Natural killer cell treated with Interleukin-12 subunit alpha and Interleukin-12 subunit beta and Interleukin-15 and Interleukin-18, amount 100 ng/mL, for 72 hours (primary cell): Measurements from ENCODE around the gene SOX12. TPM values are rescaled to one million over a fixed set of nuclear protein-coding genes. Genes with fewer than 3 reads are reported as not detected.

Experiments
- ATAC-seq, 2 donors: fragments of 150-1000 bp; cut with Tn5 transposase in 1 of 2; sonication (Bioruptor Pico), chemical (Tn5 transposase) in 1 of 2; 2 replicates each; pipeline ENCODE4 v1.10.0; 2021
- DNase-seq: peaks from one replicate; pipeline ENCODE4 v3.0.0; 2022; ENCODE audit warnings: low spot score
- H3K27ac Mint-ChIP-seq, 2 donors: 1 replicate in 1 of 2; 2 replicates in 1 of 2; pipeline ENCODE4 v1.8.0; 2022; ENCODE audit warnings: mixed read lengths in 2 of 2, mild to moderate bottlenecking in 1 of 2, moderate library complexity in 1 of 2
- H3K27me3 Mint-ChIP-seq, 2 donors: 1 replicate in 1 of 2; 2 replicates in 1 of 2; pipeline ENCODE4 v1.8.0; 2022; ENCODE audit warnings: mixed read lengths in 2 of 2
- H3K36me3 Mint-ChIP-seq: one replicate; pipeline ENCODE4 v1.8.0; 2022; ENCODE audit warnings: mixed read lengths
- H3K4me1 Mint-ChIP-seq, 2 donors: 1 replicate in 1 of 2; 2 replicates in 1 of 2; pipeline ENCODE4 v1.8.0; 2022; ENCODE audit warnings: low read depth in 2 of 2, mixed read lengths in 2 of 2, mild to moderate bottlenecking in 1 of 2
- H3K4me3 Mint-ChIP-seq: one replicate; pipeline ENCODE4 v1.8.0; 2022; ENCODE audit warnings: mixed read lengths
- H3K9me3 Mint-ChIP-seq: 2 replicates; pipeline ENCODE4 v1.8.0; 2022; ENCODE audit warnings: mixed read lengths
- total RNA-seq, 2 donors: library from RNA; stranded (reverse); gene quantifications; one replicate each; pipeline ENCODE4 v1.2.3, GENCODE V29; 2022

The SOX12 gene
- total RNA-seq, 2 donors from 2014 or later, result 0.36 to 1.5 TPM

- Mint-ChIP-seq H3K4me3 (peak overlapping the region; percentile 54), H3K27me3 (peaks cover 0 to 3% of the 10 kb centered on the region in 2 donors), H3K27ac (no peak overlapping the region), H3K36me3 (no peaks in the 10 kb centered on the region), H3K4me1 (peaks cover 12 to 15% of the 10 kb centered on the region in 2 donors), H3K9me3 (no peaks in the 10 kb centered on the region)
- ATAC-seq (no peak), DNase-seq (no peak)
Measured at GRCh38 chr20:311609-312008, 13.7 kb upstream of the SOX12 start.

- DNase-seq, result no peak
- peaks cover 0 to 3% of the 10 kb centered on the region in 2 donors for H3K27me3 Mint-ChIP-seq
- H3K27ac Mint-ChIP-seq, result no peak overlapping the region
- no peak for ATAC-seq
- H3K36me3 Mint-ChIP-seq, result no peaks in the 10 kb centered on the region
- no peaks in the 10 kb centered on the region for H3K9me3 Mint-ChIP-seq
- peak overlapping the region; percentile 54 for H3K4me3 Mint-ChIP-seq
- H3K4me1 Mint-ChIP-seq, result peaks cover 12 to 15% of the 10 kb centered on the region in 2 donors
Measured at GRCh38 chr20:312067-312466, 13.3 kb upstream of the SOX12 start.

GRCh38 chr20:312866-313265 is 12.5 kb upstream of the SOX12 start:
- peaks cover 0 to 3% of the 10 kb centered on the region in 2 donors for H3K27me3 Mint-ChIP-seq
- no peak overlapping the region for H3K4me3 Mint-ChIP-seq
- DNase-seq (no peak), ATAC-seq (no peak)
- H3K9me3 Mint-ChIP-seq, result no peaks in the 10 kb centered on the region
- H3K4me1 Mint-ChIP-seq, result peaks cover 12 to 15% of the 10 kb centered on the region in 2 donors
- H3K27ac Mint-ChIP-seq, result no peak overlapping the region
- H3K36me3 Mint-ChIP-seq, result no peaks in the 10 kb centered on the region

- H3K27me3 Mint-ChIP-seq, result peaks cover 0 to 3% of the 10 kb centered on the region in 2 donors
Measured at GRCh38 chr20:313402-313801, 11.9 kb upstream of the SOX12 start.

GRCh38 chr20:313948-314347 is 11.4 kb upstream of the SOX12 start:
- Mint-ChIP-seq H3K36me3 (no peaks in the 10 kb centered on the region), H3K27ac (no peak overlapping the region), H3K4me1 (peaks cover 12 to 15% of the 10 kb centered on the region in 2 donors), H3K27me3 (peaks cover 0 to 3% of the 10 kb centered on the region in 2 donors), H3K9me3 (no peaks in the 10 kb centered on the region), H3K4me3 (no peak overlapping the region)
- DNase-seq (no peak), ATAC-seq (no peak)

More at GRCh38 chr20:313402-313801, 11.9 kb upstream of the SOX12 start:
- Mint-ChIP-seq H3K9me3 (no peaks in the 10 kb centered on the region), H3K36me3 (no peaks in the 10 kb centered on the region), H3K4me1 (peaks cover 12 to 15% of the 10 kb centered on the region in 2 donors), H3K27ac (no peak overlapping the region), H3K4me3 (no peak overlapping the region)
- DNase-seq (no peak), ATAC-seq (no peak)

GRCh38 chr20:316316-317068 is 8.9 kb upstream of the SOX12 start:
- no peak overlapping the region for H3K27ac Mint-ChIP-seq
- no peak overlapping the region for H3K4me3 Mint-ChIP-seq
- H3K9me3 Mint-ChIP-seq, result no peaks in the 10 kb centered on the region
- peaks cover 3% of the 10 kb centered on the region in 2 donors for H3K4me1 Mint-ChIP-seq
- ATAC-seq (no peak), DNase-seq (no peak)
- peaks cover 0 to 3% of the 10 kb centered on the region in 2 donors for H3K27me3 Mint-ChIP-seq
- H3K36me3 Mint-ChIP-seq, result no peaks in the 10 kb centered on the region

GRCh38 chr20:324177-325044 is 941 bp upstream of the SOX12 start:
- H3K4me1 Mint-ChIP-seq, result peaks cover 0 to 9% of the 10 kb centered on the region in 2 donors
- no peaks in the 10 kb centered on the region for H3K27me3 Mint-ChIP-seq
- H3K9me3 Mint-ChIP-seq, result no peaks in the 10 kb centered on the region
- DNase-seq (peak; percentile 86), ATAC-seq (peak; percentile 78)
- H3K27ac Mint-ChIP-seq, result peak overlapping the region; percentile 53 to 55
- no peaks in the 10 kb centered on the region for H3K36me3 Mint-ChIP-seq
- H3K4me3 Mint-ChIP-seq, result peak overlapping the region; percentile 90

GRCh38 chr20:325889-326644 is 715 bp downstream of the SOX12 start:
- peak overlapping the region; percentile 69 for H3K4me3 Mint-ChIP-seq
- peaks cover 4 to 13% of the 10 kb centered on the region in 2 donors for H3K4me1 Mint-ChIP-seq
- ATAC-seq (no peak), DNase-seq (no peak)
- H3K9me3 Mint-ChIP-seq, result no peaks in the 10 kb centered on the region
- no peaks in the 10 kb centered on the region for H3K36me3 Mint-ChIP-seq
- no peak overlapping the region for H3K27ac Mint-ChIP-seq
- H3K27me3 Mint-ChIP-seq, result no peaks in the 10 kb centered on the region

GRCh38 chr20:326645-327185 is 1.4 kb downstream of the SOX12 start:
- no peak overlapping the region for H3K27ac Mint-ChIP-seq
- no peak for ATAC-seq
- H3K9me3 Mint-ChIP-seq, result no peaks in the 10 kb centered on the region
- peaks cover 4 to 13% of the 10 kb centered on the region in 2 donors for H3K4me1 Mint-ChIP-seq
- DNase-seq, result no peak
- H3K27me3 Mint-ChIP-seq, result no peaks in the 10 kb centered on the region
- H3K36me3 Mint-ChIP-seq, result no peaks in the 10 kb centered on the region
- peak overlapping the region; percentile 69 for H3K4me3 Mint-ChIP-seq

- no peaks in the 10 kb centered on the region for H3K36me3 Mint-ChIP-seq
- DNase-seq (no peak), ATAC-seq (no peak)
- H3K27ac Mint-ChIP-seq, result no peak overlapping the region
- no peaks in the 10 kb centered on the region for H3K9me3 Mint-ChIP-seq
- H3K27me3 Mint-ChIP-seq, result no peaks in the 10 kb centered on the region
- peak overlapping the region; percentile 69 for H3K4me3 Mint-ChIP-seq
- H3K4me1 Mint-ChIP-seq, result peaks cover 4 to 13% of the 10 kb centered on the region in 2 donors
Measured at GRCh38 chr20:327186-328026, 2.1 kb downstream of the SOX12 start.

- H3K36me3 Mint-ChIP-seq, result no peaks in the 10 kb centered on the region
- no peaks in the 10 kb centered on the region for H3K27me3 Mint-ChIP-seq
- H3K27ac Mint-ChIP-seq, result peak overlapping the region in 1 of 2 donors; percentile 39
- peak overlapping the region; percentile 30 for H3K4me3 Mint-ChIP-seq
- peaks cover 4 to 13% of the 10 kb centered on the region in 2 donors for H3K4me1 Mint-ChIP-seq
- DNase-seq (no peak), ATAC-seq (no peak)
- no peaks in the 10 kb centered on the region for H3K9me3 Mint-ChIP-seq
Measured at GRCh38 chr20:328027-328974, 2.9 kb downstream of the SOX12 start.
